Tongue (tissue), 2 donors: ENCODE results near the gene MPZL3. TPM values are rescaled to one million over a fixed set of nuclear protein-coding genes. Genes with fewer than 3 reads are reported as not detected.
A peak's percentile ranks its signal among the peaks of the same experiment; 100 is the strongest.
"Not testable (repeated sequence)": the region's sequence is repeated elsewhere in the genome, so short reads cannot be mapped to it uniquely, and the experiment has no call there.

ENCODE experiments used
- DNase-seq: peaks from one replicate; pipeline ENCODE4 v3.0.0-alpha.2; 2015
- total RNA-seq: library from RNA; depleted of rRNA; stranded (reverse); fragments of >200 nt; gene quantifications from one replicate; pipeline ENCODE4 v1.2.3, GENCODE V29; 2014

Gene MPZL3
- total RNA-seq, 1 donor from 2014 or later: 3.0 TPM

DNA sequence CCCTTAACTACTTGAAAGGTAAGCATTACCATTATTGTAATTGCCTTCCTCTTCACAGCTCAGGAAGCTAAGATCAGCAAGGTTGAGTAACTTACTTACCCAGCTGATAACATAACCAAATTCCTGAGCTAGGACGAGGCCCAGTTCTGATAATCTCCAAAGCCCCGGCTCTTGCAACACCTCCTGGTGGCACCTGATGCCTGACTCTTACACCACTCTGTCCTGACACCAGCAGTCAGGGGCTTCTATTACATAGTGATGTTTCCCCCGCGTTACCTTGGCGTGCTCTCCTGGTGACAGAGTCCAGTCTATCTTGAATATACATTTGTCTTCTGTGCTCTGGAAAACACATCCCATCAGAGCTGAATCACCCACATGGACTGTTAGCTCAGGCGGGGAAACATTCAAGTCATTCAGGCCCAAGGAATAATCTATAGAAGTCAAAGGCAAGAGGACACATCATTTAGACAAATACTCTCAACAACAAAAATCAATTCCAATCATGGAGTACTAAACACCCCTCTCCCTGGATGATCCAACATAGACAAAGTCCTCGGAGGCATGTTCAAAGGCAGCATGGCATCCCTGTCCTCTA is 39.9 kb downstream of the MPZL3 start:
- DNase-seq: no peak

DNA sequence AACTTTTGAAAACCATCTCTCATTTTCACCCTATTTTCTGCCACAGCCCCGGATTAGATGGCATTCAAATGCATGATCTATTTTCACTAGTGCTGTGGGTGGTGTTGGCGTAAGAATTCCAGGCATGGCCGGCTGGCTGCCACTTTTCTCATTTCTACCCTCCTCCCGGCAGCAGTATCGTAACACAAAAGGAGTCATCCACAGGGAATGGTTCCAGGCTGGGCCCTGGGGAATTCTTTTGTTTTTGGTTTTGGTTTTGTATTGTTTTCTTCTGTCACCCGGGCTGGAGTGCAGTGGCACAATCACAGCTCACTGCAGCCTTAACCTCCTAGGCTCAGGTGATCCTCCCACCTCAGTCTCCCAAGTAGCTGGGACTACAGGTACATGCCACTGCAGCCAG is 41.2 kb downstream of the MPZL3 start:
- no peak for DNase-seq

DNA sequence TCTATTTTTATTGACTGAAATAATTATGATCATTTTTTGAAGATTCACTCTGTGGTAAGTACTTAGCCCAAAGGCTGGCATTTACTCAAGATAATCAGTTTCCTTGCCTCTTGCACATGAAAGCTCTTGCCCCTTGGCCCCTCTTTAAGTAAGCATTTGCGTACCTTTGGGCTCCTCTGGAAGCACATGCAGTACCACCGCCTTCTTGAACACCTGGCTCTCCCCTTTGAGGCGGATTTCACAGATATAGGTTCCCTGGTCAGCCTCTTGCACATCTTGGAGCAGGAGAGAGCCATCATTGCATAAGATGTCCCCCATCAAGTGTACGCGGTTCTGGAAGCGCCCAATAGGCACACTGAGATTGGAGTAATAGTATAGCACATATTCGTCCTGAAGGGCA is 41.8 kb downstream of the MPZL3 start:
- DNase-seq: no peak

DNA sequence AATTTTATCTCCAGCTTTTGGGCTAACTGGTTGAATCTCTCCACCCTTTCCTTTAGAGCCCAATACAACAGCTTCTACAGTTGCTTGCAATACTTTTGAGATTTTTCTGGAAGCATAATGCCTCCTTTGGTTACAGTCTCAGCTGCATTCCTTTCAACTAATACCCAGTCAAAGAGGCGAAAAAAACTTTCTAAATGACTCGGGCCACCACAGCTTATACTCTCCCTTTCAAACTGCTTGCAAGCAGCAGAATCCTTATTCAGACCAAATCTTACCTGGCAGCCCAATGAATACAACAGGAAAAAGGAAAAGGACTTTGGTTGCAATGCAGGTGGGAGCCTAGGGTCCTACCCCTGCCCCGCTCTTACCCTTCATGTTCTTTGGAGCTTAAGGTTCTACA is 43.1 kb downstream of the MPZL3 start:
- DNase-seq: no peak

DNA sequence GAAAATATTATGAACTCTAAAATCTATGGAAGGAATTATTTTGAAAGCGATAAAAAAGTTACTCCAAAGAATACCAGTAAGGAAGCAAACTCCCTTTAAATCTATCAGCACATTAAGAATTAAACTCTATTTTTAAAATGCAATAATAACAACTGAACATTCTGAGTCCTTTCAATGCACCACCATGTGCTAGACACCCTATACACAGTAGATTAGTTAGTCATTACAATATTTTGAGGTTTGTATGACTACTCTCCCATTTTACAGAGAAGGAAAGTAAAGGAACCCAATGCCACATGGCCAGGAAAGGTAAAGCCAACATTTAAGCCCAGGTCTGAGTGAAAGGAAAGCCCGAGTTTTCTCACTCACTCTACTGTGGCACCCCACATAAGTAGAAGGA is 45.1 kb downstream of the MPZL3 start:
- DNase-seq: no peak

DNA sequence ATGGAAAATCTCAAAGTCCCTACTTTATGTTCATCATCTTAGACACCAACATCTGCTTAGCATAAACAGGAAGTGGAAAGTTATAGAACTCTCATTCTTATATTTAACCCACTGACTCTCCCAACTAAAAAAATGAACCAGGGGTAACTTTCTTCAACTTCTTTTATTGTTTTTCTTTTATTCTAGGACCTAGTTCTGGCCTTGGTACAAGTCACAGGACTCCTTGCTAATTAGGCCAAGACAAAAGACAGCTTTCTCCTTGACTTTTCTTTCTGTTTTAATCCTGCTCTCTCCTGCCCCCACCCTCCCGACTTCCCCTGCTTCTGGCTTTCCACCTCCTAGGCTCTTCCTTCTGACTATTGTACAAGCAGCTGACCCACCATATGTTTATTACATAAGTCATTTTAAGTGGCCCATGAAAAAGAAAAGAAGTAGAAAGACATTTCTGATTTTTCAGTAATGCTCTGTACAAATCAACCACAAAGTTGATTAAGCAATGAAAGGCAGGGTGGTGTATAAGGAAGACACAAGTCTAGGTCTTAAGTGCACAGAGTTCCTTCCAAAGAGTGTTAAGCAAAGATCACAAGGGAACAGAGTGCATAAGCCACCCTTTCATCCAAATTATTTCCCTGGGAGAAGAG is 45.7 kb downstream of the MPZL3 start:
- DNase-seq: peak; percentile 70

DNA sequence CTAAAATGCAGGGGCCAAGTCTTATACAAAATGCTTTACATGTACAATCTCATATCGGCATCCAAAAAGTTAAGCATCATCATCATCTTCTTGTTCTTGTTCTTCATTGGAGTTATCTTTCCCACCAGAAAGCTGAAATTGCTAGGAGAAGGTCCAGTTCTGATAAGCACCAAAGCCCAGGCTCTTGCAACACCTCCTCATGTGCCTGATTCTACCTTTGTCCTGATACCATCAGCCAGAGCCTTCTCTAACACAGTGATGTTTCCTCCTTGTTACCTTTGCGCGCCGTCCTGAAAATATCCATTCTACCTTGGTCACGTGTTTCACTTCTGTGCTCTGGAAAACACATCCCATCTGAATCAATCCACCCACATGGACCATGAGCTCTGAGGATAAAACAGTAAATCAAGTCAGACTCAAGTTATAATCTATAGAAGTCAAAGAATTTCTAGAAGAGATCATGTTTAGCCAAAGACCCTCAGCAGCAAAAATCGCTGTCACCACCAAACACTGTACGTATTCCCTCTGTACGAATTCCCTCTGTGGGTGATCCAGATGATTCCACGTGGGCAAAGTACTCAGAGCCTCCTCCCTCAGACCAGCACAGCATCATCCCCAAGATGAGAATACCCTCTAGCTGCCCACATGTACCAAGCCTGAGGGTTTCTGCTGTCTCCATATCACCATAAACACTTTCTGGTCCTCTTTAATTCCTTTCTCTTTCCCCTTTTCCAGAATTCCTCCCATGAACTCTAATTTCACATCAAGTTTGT is 46.4 kb downstream of the MPZL3 start:
- no peak for DNase-seq

DNA sequence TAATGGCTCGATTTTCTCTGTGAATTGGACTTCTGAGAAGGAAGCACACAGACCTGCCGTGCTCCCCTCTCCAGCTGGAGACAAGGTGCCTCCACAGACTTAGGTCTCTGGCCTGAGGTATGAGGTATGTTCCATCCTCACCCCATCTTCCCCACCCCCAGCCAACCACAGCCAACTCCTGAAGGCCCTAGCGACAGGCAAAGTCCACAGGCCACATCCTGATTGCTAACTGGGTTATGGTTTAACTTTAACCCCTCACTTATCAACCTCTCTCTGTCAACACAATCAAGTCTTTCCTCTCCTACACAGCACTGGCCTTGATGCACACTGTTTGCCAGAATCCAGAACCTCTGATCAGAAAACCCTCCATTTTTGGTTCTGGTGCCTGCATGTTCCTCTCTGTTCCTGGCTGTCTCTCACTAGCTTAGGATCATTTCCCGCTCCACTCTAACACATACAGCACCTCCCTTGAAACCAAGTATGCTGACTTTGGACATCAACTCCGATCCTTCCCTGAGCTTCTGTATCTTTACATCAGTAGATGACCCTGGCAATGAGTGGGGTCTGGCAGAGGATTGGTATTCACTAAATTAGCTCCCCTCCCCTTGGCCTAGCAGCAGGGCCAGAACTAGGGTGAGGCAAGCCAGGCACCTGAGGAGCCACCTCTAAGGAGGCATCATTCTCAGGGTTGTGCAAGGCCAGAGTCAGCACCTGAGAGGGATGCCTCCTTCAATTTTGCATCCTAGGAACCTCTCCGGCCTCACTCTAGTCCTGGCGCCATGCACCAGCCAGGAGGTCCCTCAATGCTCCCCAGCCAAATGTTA is 49.4 kb downstream of the MPZL3 start:
- DNase-seq: no peak

DNA sequence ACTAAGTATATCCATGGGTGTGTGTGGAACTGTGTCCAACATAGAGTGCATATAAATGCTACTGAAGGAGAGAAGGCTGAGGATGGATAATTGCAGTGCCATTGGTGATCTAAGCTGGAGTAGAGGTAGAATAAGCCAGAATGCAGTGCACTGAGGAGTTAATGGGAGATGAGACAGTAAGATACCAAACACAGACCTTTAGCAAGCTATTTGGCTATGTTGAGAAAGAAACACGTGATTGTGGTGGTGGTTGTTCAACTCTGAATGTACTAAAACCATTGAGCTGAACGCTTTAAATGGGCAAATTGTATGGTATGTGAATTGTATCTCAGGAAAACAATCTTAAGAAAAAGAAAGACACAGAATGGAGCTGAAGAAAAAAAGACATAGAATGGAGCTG is 50.2 kb downstream of the MPZL3 start:
- no peak for DNase-seq

DNA sequence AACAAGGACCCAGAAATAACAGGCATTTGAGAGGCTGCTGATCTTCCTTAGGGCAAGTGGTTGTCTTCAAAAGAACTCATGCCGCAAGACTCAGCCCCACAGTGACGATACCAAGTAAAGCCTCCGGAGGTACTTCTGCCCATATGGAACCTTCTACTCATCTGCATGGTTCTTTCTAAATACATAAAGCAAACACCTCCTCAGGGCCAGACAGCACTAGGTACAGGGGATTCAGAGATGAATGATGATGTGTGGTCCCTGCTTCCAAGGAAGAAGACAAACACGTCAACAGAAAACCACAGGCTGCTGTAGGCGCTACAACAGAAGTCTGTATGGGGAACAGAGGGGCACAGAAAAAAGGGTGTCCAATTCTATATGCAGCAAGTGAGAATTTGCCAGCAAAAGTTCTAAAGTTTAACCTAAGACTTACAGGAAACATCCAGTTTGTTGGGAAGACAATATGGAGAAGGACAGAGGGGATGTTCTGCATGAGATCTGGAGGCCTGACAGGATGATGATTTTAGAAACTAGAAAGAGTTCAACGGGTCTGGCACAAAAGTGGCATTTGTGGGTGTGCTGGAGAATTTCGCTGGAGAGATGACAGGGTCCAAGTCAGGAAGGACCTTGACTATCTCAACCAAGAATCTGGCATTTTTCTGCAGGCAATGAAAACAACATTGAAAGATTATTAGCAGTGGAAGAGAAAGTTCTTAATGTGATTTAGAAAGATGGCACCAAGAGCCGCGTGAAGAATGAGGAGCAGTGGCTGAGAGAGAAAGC is 51.1 kb downstream of the MPZL3 start:
- DNase-seq: no peak

DNA sequence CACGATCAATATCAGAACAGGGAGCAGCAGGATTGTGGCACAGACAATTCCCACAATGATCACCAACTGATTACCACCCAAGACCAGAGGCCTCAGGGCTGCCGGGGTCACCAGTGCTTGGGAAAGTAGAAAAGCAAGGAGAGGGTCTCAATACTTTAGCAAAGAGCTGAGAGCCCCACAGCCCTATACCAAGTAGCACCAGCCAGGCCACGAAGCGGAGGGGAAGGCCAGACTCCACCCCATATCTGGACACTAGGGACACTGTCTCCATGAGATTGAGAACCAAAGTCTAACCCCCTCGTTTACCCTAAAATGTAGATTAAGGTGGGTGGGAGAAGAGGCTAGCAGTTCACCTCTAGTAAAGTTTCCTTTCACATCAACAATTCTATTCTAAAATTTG is 51.7 kb downstream of the MPZL3 start:
- DNase-seq: no peak

DNA sequence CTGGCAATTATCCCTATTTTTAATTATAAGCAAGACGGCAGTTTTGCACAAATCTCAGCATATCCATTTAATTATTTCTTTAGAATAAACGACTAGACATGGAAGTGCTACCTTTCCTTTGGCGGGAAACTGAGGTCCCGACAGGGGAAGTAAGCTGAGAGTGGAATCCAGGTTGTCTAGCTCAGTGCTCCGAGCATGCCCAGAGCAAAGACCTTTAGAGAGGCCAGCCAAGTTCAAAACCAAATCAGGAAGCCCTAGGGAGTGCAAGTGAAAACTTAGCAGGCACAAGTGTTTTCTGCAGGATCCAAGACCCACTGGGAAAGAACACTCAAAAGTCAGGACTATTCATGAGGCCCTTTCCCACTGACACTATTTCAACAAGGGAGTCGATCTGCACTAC is 53.0 kb downstream of the MPZL3 start:
- DNase-seq: no peak

DNA sequence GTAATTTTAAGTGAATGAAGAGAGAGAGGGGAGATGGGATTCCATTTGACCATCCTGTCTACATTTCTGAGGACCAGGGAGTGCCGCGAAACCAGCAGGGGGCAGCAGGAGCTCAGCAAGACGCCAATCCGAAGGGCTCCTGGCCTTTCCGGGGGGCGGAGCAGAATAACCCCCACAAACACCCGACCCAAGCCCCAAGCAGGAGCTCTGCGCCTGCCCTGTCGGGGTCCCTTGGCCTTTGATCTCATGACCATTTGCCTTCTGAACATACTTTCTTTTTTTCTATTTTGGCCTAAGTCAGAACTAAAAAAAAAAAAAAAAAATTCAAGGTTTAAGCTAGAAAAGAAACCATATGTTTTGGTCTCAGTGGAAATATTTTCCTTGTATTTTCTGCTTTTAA is 53.8 kb downstream of the MPZL3 start:
- peak; percentile 89 for DNase-seq

DNA sequence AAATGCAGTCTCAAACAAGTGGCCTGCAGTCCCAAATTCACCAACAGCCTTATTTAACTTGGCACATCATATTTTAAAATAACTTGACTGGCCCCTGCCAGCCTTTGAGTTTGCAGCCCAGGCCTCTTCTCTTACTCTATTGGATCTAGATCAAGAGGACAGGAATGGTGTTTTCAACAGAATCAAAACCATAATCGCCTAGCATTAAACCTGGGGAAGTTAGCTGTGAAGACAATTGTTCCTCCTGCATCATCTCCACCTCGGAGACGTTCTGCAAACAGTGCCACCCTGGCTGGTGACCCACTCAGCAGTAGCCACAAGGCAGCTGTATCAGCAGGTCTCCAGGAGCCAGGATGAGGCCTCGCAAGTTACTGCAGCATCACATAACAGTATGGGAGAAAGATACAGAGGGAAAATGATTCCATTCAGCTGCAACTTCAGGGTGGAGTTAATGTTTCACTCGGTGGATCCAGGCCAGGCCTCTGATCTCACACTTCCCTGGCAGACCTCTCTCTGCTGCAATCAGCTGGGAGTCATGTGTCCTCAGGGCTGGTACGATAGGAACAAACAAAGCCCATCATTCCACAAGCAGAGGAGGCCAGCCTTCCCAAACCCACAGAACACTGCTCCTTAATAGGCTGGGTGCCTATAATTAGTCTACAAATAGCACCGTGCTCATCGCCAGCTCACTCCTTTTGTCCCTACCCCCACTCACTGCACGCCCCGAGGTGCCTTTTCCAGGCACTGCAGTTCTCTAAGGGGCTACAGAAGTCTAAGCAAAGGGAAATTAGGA is 57.1 kb downstream of the MPZL3 start:
- peak; percentile 85 for DNase-seq

DNA sequence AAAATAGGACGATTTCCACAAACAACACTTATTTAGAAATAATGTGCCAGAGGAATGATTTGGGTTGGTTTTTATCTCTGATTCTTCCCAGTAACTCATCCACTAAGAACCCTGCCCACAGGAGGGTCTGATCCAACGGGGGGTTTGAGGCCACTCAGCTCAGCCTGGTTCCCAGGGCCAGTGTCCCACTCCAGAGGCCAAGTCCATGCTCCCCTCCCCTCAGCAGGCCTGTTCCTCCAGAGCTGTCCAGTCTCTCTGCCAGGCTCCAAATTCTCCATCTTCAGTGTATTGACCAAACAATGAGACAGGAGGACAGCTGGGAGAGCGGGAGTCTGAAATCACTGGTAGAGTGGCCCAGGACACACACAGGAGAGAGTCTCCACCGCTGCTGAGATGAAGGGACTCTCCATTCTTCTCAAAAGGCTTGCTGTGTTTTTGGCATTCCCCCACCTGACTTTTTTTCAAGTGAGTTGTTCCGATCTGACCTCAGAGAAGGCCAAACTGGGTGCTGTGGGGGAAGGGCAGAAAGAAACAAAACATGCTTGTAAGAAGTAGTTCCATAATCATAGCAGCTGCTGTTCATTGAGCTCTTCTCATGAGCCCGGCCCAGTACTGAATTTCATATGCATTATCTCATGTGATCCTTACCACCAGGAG is 58.1 kb downstream of the MPZL3 start:
- no peak for DNase-seq

DNA sequence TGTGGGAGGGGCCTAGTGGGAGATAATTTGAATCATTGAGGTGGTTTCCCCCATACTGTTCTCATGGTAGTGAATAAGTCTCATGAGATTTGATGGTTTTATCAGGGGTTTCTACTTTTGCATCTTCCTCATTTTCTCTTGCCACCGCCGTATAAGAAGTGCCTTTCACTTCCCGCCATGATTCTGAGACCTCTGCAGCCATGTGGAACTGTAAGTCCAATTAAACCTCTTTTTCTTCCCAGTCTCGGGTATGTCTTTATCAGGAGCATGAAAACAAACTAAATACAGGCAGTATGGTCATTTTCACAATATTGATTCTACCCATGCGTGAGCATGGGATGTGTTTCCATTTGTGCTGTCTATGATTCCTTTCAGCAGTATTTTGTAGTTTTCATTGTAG is 59.3 kb downstream of the MPZL3 start:
- DNase-seq: not testable (repeated sequence)

DNA sequence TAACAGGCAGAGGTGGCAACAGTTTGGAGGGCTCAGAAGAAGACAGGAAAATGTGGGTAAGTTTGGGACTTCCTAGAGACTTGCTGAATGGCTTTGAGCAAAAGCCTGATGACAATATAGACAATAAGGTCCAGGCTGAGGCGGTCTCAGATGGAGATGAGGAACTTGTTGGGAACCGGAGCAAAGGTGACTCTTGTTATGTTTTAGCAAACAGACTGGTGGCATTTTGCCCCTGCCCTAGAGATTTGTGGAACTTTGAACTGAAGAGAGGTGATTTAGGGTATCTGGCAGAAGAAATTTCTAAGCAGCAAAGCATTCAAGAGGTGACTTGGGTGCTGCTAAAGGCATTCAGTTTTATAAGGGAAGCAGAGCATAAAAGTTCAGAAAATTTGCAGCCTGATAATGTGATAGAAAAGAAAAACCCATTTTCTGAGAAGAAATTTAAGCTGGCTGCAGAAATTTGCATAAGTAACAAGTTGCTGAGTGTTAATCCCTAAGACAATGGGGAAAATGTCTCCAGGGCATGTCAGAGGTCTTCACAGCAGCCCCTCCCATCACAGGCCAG is 61.1 kb downstream of the MPZL3 start:
- DNase-seq: not testable (repeated sequence)

DNA sequence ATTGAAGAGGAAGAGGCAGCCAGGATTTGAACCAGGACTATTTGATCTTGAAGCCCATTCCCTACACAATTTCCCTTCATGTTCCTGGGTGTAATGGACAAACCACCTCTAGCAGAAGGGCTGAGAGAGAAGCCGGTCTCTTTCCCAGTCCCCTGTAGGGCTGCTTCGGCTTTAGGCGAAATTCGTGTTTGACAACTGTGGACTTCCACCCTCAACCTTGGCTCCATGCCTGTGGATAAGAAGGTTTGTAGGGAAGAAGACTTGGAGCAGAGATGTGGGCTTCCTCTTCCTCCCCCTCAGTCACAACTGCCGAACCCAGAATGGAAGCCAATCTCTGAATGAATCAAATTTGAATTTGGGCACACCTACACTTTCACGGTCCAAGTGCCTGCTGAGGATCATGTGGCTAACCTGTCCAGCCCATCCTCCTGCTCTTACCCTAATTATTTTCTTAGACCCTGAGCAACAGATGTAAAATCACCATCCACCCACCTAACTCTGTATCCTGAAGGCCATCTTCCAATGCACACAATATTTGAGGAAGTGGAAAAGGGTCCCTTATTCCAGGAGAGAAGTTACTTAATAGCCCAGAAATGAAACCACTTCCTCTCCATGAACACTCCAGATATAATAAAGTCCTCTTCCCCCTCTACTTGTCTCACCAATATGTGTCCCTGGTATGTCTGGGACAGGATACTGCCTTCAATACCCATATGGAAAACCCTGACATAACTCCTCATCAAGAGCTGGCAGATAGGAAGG is 65.6 kb downstream of the MPZL3 start:
- DNase-seq: no peak

DNA sequence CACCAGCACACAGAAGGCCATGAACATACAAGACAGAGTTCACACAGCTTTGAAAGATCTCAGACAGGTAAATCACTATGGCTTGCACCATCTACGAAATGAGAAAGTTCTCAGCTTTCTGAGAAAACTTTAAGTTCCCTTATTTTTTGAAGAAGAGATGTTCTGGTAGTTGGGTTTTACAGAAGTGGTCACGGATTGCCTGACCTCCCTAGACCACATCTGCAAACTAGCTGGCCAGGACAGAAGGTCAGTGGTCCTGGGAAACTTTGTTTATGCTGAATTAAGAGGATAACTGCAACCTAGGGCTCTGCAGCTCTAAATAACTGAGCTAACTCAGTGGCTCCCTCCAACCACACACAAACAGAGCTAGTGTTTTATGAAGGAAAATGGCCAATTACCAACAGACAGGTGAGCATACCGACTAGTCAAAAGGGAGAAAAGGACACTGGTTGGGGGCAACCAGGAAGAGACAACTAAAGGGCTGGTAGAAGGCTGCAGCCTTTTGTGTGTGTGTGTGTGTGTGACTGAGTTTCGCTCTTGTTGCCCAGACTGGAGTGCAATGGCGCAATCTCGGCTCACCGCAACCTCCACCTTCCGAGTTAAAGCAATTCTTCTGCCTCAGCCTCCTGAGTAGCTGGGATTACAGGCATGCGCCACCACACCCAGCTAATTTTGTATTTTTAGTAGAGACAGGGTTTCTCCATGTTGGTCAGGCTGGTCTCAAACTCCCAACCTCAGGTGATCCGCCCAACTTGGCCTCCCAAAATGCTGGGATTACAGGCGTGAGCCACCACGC is 67.2 kb downstream of the MPZL3 start:
- no peak for DNase-seq
